ENCODE measurements around the gene FBN2. TPM values are rescaled to one million over a fixed set of nuclear protein-coding genes. Genes with fewer than 3 reads are reported as not detected.

The FBN2 gene
- total RNA-seq, 1 donor from 2014 or later = 14.0 TPM

- no peak for DNase-seq
These were observed 247.7 kb downstream of the FBN2 start for GRCh38 chr5:128290152-128290858.

- no peak for DNase-seq
These were observed 250.3 kb downstream of the FBN2 start for GRCh38 chr5:128287740-128288139.

DNA sequence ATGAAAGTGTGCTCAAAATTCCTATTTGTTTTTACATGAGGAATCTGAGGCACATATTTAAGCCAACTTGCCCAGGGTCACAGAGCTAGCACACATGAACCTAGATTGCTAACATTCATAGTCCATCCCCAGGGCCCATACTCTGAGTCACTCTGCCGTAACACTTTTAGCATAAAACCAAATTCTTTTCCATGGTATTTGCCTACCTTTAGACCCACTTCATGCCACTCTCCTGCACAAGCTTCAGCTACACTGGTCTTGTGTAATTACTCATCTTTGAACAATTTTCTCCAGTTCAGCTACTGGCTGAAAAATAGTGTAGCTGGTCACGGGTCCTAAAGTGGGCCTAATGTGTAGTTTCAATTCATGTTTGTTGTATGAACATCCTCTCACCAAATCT, 253.8 kb downstream of the FBN2 start:
- DNase-seq = no peak

- DNase-seq = no peak
These were observed 258.7 kb downstream of the FBN2 start for GRCh38 chr5:128279345-128279744.

GRCh38 chr5:128276537-128277216, 261.4 kb downstream of the FBN2 start:
- DNase-seq = no peak

DNA sequence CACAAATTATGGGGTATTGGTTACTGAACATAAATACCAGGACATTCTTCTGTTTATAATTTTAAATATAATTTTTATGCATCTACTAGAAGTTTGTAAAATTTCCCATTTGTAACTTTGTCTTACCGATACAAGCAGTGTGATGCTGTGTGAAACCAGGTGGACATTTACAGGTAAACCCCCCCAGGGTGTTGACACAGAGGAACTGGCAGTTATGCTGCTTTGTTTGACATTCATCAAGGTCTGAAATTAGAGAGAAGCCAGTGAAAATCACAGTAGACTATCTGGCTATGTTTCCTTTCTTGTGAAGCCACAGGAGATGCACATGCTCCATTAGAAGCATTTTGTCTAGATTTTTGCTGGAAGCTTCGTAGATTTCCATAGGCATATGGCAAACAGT, 263.6 kb downstream of the FBN2 start:
- no peak for DNase-seq

GRCh38 chr5:128273736-128274135, 264.3 kb downstream of the FBN2 start:
- DNase-seq = no peak

DNA sequence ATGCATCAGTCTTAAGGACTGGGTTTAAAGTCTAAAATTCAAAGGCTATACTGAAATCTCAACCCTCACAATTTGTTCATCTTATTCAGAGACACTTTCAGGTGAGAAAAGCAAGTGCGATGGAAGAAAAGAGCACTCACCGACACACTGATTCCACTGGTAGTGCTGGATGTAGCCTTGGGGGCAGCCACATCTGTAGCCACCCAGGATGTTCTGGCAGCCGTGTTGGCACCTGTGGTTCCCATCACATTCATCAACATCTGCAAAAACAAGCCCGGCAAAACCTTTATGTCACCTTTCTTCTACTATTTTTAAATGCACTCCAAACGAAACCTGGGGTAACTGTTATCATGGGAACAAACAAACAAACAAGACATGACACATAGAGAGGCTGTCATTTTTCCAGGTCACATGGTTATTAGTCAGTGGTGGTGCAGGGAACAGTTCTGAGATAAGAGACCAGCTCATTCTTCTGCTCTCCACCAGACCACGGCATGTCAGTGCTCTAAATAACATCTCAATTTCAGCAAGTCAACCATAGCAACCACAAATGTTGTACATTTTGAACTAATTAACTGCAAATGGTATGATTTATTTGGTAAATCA, 266.1 kb downstream of the FBN2 start:
- DNase-seq = peak; percentile 5

GRCh38 chr5:128271071-128271470, 267.0 kb downstream of the FBN2 start:
- no peak for DNase-seq

DNA sequence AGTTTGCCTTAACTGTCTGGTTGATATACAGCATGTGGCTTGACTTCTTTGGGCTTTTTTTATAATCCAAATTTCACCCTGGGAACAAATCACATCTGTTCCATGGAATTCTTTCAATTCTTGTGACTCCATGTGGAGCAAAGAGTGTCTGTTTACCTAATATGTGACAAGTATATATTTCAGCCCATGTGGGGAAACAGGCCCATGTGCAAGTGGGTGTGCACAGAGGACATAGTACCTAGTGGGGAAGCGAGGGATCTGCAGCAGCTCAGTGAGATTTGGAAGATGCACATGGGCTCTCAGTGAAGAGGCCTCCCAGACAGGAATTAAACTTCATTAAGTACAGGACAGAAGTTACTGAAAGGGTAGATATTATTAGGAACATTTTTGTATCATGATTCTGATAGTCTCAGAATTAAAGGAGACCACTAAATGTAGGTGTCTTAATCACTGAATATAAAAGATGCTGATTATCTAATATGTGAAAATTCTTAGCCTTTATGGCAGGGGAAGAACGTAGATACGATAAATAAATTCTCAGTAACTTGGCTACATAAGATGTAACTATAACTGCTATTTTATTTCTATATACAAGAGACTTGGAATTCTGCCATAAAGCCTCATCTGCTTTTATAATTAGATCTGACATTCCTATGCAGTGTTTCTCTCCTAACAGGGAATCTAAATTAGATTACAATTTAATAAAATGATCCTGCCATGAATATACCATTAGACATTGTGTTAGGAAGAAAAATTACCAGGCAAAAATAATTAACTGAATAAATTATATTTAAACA, 273.3 kb downstream of the FBN2 start:
- no peak for DNase-seq

GRCh38 chr5:128263357-128263756, 274.7 kb downstream of the FBN2 start:
- DNase-seq = no peak

DNA sequence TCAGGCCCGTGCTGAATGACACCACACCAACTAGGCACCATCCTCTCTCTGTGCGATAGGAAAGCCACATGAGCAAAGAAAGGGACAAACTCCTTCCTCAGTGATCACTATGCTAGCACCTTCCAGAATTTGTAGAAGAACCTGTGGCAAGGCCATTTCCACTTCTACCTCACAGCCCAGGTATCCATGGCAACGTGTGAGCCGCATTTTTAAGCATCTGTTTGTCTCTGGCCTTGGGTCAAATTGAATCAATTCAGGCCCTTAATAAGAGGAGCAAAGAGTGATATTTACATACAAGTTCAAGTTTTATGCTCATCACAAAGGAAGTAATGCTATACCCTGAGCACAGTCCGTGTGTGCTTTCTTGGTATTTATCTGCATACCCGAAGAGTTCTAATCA, 275.1 kb downstream of the FBN2 start:
- no peak for DNase-seq

DNA sequence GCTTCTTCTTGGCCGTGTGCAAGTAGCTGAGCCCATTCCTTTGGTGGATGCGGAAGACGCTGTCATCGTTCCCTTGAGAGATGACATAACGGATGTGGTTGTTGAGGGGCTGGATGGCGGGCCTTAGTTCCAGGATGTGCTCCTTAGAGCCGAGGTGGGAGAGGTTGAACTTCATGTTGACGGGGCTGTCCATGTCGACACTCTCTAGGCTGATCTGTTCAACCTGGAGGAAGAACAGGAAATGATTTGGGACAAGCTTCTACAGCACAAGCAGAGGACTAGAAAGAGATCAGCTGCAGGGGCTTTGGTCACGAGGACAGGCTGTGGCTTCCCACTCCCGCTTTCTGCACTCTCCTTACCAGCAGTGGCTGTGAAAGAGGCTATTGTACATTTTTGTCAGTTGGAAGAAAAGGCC, 278.4 kb downstream of the FBN2 start:
- no peak for DNase-seq

GRCh38 chr5:128258372-128258771, 279.7 kb downstream of the FBN2 start:
- DNase-seq = no peak

DNA sequence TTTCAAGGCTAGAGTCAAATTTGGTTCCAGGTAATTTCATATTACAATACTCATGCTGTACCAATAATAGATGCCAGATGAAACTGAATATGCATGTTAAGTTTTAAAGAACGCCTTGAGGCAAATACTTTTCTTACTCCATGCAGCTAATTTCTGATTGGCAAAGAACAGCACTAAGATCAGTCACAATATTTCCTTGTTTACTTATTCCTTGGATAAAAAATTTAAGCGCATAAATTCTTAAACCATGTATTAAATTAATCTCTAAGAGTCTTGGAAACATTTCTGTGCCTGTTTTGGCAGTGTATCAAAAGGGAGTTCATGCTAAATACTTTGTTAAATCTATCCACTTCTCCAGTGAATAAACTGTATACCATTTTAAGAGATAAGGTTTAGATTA, 281.0 kb downstream of the FBN2 start:
- DNase-seq = no peak

DNA sequence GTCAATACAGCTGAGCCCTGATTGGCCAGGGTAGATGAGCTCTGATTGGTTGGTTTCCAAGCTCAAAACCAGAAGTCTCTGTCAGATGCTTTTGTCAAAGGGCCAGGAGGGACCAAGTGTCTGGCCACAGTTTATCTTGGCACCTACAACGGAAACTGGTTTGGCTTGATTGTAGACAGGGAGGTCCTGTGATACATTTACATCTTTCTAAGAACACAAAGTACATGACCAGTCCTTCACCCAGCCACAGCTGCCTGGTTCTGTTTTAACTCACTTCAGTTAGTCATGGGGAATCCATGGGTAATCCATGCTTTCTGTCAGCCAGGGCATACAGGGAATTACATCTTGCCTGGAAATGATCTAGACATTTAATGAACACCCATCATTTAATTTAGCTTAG, 283.3 kb downstream of the FBN2 start:
- no peak for DNase-seq

DNA sequence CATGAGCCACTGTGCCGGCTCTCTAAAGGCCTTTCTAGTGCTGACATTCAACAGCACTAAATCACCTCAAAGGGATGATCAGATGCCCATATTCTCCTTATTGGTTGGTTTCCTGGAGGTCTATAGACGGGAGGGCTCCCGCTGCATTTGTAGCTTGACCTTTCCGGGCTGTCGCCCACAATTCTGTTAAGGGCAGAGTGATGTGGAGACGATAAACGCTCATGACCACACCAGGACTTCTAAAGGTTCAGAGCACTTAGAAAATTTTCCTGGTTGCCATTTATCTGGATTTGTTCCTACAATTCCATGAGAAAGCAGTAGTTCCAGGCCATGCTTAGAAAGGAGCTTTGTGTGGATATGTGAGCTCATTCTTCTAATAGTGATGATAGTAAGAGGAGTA, 284.2 kb downstream of the FBN2 start:
- DNase-seq = no peak

DNA sequence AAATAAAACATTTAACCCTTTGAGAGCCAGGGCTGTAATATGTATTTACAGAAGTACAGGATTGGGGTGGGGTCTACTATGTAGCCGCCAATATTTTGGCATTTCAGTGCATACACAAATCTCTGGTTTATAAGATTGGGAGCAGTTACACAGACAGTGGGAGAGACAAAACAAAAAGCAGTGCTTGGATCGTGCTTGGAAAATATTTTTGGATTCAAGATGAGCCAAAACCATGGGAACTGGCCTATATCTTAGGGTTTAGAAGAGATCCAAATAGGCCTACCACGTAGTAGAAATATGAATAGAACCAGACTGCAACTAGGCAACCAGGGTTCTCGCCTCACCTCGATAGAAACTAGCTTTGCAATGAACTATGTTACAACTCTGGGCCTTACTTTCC, 284.9 kb downstream of the FBN2 start:
- DNase-seq = no peak

DNA sequence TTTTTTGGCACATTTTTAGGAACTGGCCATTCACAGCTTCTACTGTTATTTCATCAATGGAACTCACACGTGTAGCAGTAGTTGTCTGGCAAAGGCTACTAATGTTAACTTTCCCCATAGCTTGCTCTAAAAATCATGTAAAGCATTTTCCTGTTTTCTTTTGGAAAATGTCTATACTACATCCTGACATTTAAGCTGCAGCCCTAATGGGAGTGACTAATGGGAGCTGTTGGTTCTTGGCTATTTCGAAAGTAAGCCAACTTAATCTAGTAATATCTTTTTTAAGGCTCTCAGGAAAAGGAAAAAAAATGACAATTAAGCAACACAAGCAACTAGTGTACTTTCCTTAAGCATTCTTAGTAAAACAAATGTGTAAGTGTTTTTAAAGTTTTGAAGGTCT, 285.3 kb downstream of the FBN2 start:
- DNase-seq = no peak

- DNase-seq = no peak
These were observed 285.8 kb downstream of the FBN2 start for GRCh38 chr5:128252196-128252595.

DNA sequence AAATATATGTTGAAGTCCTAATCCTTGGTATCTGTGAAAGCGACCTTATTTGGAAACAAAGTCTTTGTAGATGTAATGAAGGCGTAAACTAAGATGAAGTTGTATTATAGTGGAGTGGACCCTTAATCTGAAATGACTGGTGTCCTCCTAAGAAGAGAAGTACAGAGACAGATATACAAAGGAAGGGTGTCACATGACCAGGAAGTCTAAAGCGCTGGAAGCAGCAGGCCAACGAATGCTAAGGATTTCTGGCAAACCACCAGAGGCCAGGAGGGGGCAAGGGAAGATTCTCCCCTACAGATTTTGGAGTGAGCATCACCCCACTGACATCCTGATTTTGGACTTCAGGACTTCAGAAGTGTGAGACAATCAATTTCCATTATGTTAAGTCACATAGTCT, 292.1 kb downstream of the FBN2 start:
- DNase-seq = no peak

DNA sequence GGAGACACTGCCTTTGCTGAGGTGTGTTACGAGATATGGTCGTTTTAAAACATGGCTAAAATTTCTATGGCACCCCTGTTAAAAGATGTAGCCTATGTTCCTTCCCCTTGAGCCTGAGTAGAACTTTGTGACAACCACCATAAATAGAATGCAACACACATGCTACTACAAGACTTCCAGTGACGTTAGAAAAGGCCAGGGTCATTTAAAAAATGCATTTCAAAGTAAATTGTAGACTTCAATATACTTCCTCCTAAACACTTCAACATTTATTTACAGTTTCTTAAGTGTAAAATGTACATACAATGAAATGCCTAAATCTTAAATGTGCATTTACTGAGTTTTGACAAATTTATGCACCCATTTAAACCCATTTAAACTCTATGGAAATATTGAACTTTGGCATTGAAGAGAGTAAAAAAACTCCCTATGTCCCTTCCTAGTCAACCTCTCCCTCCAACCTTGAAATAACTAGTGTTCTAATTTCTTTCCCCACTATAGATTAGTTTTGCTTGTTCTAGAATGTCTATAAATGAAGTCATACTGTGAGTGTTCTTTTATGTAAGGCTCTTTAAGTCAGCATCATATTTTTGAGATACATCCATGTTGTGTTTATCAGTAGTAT, 294.0 kb downstream of the FBN2 start:
- DNase-seq = no peak

All from dermis blood vessel endothelial cell (primary cell).